Activated naive CD4-positive, alpha-beta T cell (primary cell): ENCODE results near the gene ABCA4.

Source experiments
- DNase-seq, 4 experiments: peaks; one replicate each; lab custom pipeline; 2025; lab: John Stamatoyannopoulos, UW

The ABCA4 gene

DNA sequence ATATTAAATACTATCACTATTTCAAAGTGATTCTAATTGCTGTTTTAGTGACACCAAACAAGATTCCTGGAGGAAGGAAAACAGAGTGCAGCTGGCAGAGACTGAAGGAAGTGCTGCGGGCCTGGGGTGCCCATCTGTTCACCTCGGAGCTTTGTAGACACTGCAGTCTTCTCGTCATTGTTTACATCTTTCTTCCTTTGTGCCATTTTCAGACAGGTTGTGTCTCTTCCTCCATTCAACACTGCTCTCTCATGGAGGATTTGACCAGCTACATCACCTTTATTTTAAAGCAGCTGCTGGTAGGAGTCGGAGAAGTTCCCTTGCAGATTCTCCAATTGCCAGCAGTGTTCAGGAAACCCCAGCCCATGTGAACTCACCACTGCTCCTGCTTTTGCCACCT is 37.3 kb downstream of the ABCA4 start:
- no peak for DNase-seq

GRCh38 chr1:94081566-94082344 is 39.2 kb downstream of the ABCA4 start:
- no peak for DNase-seq

DNA sequence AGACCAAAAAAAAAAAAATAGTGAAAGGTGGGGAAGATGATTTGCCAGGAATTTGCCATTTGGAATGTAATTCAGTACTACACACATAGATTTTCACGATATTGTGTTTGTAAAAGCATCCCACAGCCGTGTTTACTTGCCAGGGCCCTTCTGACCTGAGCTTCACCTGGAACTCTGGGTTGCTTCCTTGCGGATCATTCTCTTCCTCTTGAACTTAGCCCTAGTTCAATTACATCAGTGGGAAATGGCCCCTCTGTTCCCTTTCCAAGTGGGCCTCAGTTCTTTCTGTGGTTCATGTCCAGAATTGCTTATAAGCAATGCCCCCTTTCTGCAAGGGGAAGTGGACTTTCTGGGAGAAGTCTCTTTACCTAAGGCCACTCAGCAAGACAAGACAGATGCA is 41.0 kb downstream of the ABCA4 start:
- DNase-seq, result no peak

- DNase-seq, result no peak
Observed at GRCh38 chr1:94079080-94079940, 41.6 kb downstream of the ABCA4 start.

DNA sequence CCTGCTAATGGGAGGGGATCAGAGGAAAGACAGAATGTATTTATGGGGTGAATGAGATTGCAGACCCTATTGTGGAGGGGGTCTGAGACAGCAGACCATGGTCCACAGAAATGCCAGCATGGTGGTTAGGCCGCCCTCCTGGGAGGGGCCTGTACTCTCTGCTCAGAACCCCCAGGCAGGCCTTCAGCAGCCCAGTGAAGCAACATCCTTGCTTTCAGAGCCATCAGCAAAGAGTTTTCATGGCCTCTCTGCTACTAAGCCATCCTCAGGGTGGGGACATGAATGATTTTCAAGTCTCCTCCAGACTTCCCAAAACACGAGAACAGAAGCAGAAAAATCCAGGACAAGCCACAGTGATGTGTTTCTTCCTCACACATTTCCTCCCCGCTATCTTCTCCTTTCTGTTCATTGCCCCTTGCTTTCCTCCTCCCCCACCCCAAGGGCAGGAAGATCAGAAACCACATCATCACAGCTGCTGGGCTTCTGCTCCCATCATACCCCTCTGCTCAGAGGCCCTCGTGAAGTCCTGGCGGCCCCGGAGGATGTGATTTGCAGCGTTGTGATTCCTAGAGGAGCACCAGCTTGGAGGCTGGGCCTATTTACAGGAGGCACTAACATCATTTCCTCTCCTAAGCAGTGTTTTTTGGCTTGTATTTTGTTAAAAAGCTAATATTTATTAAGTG is 48.0 kb downstream of the ABCA4 start:
- DNase-seq, result no peak

DNA sequence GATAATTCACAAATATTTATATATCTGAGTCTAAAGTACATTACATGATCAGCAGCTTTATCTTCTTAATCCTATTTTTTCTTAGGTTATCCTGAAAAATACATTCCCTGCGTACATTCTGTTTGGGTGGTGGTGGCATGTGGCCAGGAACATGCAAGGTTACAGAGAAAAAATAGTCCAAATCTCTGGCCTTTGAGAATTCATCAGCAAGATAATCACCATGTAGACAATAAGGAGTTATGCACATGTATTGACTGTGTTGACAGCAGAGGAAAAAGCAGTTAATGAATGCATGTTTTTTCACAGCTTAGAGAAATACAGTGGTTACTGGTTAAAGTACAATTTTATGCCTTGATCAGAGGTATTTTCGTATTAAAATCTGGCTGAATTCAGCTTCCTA is 49.0 kb downstream of the ABCA4 start:
- DNase-seq, result no peak

DNA sequence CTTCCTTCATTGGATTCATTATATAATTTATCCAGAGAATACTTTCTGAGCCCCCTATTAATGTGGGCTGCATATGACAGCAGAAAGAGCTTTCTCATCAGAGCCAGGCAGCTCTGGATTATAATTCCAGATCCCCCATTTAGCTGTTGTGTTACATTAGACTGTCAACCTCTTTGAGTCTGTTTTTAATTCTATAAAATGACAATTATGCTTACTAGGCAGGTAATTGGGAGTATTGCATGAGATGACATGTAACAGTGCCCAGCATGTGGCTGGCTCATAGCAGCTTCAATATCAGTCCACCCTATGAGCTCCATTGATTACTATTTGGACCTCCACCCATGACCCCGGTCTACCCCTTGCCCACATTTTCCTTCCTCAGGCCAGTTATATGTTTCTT is 49.6 kb downstream of the ABCA4 start:
- DNase-seq, result no peak

- no peak for DNase-seq
Observed at GRCh38 chr1:94070865-94071264, 50.1 kb downstream of the ABCA4 start.

DNA sequence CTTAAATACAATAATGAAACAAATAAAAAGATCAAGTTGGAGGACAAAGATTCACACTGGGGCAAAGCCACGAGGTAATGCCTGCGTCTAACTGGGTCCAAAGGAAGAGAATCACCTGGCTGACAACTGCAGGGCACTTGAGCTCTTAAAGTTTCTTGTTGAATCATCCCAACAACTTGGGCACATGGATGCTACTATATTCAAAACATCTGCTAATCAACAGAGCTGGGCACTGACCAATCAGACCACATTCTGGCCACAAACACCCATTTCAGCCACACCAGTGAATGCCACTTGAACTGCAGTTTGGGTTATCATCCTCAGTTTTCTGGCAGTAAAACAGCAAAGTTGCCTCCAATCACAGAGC is 51.0 kb downstream of the ABCA4 start:
- no peak for DNase-seq

DNA sequence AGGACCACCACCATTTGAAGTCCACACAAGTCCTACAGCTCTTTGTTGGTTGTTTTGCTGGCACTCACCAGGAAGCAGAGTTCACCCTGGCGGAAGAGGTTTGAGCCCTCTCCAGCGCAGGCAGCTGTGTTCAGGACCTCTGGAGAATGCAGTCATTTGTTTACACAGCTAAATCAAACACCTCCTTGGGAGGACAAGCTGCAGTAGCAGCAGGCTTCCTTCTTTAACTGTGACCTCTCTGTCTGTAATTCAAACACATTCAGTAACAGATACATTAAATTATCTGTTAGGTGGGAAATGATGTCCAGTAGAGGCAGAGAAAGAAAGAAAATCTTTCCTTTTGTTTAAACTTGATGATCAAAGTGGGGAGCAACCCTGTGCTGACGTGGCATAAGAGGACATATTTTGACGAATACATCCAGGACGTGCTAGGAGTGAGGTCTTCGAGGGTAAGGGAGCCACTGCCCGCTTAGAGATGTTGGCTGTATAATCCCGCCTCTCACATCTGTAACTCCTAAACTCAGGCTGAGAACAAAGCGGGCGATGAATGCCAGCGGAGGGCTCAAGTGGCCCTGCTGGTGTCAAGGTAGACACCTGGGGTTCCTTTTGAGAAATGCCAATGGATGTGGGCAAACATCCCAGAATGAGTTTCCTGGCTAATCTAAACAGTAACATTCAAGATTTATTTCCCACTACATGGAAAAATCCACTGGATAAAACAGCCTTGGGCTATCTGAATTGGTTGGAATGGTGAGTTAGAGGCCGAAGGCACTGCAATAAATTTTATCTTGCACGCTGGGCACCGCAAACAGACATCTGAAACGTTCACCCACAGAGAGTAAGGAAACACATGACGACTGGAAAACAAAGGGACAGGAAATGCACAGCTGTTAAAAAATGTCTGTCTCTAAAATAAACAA is 51.7 kb downstream of the ABCA4 start:
- DNase-seq, result no peak

- no peak for DNase-seq
Observed at GRCh38 chr1:94068096-94068998, 52.6 kb downstream of the ABCA4 start.

DNA sequence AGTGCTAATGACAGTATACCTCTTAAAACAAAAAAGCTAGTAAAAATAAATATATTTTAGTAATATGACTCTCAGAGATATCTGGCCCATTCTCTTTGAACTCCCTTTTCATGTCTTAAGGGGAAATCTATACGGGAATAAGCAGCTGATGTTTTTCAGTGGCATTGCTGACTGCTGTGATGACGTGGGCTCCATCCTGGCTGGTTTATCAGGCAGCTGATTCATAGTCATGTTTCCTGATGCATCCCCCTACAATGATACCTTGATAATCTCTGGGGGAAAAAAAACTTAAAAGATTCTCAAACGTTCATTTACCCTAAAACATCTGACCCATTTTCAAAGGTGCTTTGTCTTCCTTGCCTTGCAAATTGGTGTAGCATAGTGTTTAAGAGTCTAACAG is 53.8 kb downstream of the ABCA4 start:
- no peak for DNase-seq

GRCh38 chr1:94063379-94063778 is 57.6 kb downstream of the ABCA4 start:
- DNase-seq, result no peak

DNA sequence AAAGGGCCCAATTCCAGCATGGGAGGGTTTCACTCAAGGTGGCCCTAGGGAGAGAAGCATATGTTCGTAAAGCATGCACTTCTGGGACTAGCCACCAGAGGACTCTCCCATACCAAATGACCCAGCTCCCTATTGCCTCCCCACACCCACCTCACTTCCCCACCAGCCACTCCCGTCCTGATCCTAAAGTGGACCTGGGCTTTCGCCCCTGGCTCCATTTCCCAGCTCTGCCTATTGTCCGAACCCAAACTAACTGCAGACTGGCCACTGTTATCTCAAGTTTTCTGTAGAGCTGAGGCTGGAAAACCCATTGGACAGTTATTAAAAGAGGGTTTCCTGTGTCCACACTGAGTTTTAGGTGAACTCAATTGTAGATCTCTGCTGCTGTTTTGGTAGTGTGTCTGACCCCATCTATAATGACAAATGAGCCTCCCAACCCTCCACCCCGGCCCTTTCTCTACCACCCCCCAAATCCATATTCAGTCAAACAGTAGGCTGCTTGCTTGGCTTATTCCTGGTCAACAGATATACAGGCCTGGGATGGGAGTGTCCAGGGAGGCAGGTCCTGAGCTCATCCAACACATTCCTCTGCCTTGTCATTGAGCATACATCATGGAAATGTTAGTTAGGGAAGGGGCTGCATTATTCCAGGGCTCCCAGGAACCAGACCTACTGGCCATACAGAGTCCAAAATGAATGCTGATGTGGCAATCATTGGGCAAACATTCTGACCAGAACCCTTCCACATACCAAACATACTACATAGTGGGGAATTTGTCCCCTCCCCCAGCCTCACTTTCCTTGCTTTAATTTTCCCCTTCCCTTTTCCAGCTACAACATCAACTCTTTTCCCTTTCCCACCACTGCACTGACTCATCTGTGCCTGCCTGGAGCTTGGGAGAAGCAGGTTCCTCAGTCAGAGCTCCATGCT is 59.2 kb downstream of the ABCA4 start:
- no peak for DNase-seq

GRCh38 chr1:94060720-94061119 is 60.2 kb downstream of the ABCA4 start:
- DNase-seq, result no peak

- DNase-seq, result no peak
Observed at GRCh38 chr1:94058766-94059165, 62.2 kb downstream of the ABCA4 start.

DNA sequence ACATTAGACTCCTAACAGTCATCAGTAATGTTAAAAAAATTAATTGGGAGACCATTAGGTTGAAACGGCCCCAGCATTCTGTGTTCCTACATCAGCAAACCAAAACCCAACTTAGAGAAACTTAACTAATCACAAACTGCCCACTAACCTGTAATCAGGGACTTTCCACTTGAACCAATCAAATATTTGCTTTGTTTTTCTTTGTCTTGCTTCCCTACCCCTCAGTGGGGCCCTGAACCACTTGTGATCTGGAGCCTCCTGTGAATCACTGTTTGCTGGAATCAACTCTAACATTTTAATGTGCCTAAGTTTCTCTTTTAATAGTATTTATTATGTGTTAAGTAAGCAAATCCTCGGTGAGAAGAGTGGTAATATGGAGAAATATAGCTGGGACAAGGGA is 64.0 kb downstream of the ABCA4 start:
- no peak for DNase-seq

DNA sequence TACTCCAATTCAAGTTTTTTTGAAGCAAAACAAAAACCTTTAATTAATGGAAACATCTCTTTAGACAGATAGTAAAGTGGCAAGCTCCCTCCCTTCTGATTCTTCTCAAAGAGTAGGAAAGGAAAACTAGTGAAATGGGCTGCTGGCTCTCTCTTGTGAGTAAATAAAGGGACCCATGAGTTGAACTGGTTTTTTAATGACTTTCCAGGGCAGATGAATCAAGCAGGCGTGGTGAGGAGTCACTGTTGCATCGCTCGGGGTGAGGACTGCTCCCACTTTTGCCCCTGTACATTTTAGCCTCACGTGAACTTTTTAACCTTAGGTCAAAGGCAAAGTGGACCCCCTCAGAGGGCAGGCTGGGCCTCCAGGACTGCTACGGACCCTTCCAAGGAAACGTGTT is 64.8 kb downstream of the ABCA4 start:
- DNase-seq, result no peak

- DNase-seq, result no peak
Observed at GRCh38 chr1:94055459-94056122, 65.4 kb downstream of the ABCA4 start.
